Head of caudate nucleus (tissue), 42 donors: Measurements from ENCODE around the gene BRCA1.
"Not testable (repeated sequence)": the region's sequence is repeated elsewhere in the genome, so short reads cannot be mapped to it uniquely, and the experiment has no call there.

Experiments
- DNase-seq, 42 donors: peaks; one replicate each; pipeline versions ENCODE4 v3.0.0 to v3.0.0-alpha.2; 2020 to 2021; ENCODE audit warnings: mixed read lengths in 7 of 42
- intact Hi-C: fragments of 100-400 bp; cut with DNase I; formaldehyde crosslinking; loops from one replicate; pipeline ENCODE4 v1.15.0; 2022

BRCA1 gene

GRCh38 chr17:43125133-43125966 is at the start of gene BRCA1:
Gene BRCA1, minus strand, starts transcription at chr17:43125364. Its CDS starts 1,268 bp downstream, at chr17:43124096.
- intact Hi-C loops = loop anchor here (5.0 kb wide), 1 partner anchor 47 kb away; the partner anchor contains the start of gene NBR1

GRCh38 chr17:43171586-43172487 is 46.7 kb upstream of the BRCA1 start:
- intact Hi-C loops = loop anchor here (5.0 kb wide), 2 partner anchors 45 to 150 kb away; partner anchors contain the start of genes BRCA1 and VAT1

More at GRCh38 chr17:43125133-43125966, at the start of gene BRCA1:
- peak; percentile 79 to 97 (median 91) for DNase-seq

GRCh38 chr17:43170766-43171585 is 45.8 kb upstream of the BRCA1 start, which contains the start of gene NBR1:
Gene NBR1, plus strand, starts transcription at chr17:43171214. Its CDS starts 4,586 bp downstream, at chr17:43175800.
- peak; percentile 89 to 99 (median 97) for DNase-seq
- intact Hi-C loops = loop anchor here (5.0 kb wide), 2 partner anchors 44 to 149 kb away; partner anchors contain the start of genes BRCA1 and VAT1

More at GRCh38 chr17:43171586-43172487, 46.7 kb upstream of the BRCA1 start:
- peak in 19 of 42 donors; percentile 4 to 57 (median 21) for DNase-seq

- intact Hi-C loops = loop anchor here (5.0 kb wide), 2 partner anchors 43 to 148 kb away; partner anchors contain the start of genes BRCA1 and VAT1
- DNase-seq = peak; percentile 73 to 97 (median 90)
These were observed 45.1 kb upstream of the BRCA1 start for GRCh38 chr17:43170140-43170765.

- peak in 28 of 42 donors; percentile 11 to 57 (median 23) for DNase-seq
- intact Hi-C loops = loop anchor here (5.0 kb wide), 2 partner anchors 42 to 147 kb away; partner anchors contain the start of genes BRCA1 and VAT1
These were observed 44.5 kb upstream of the BRCA1 start for GRCh38 chr17:43169561-43170139.

- DNase-seq, intact Hi-C loops: not testable (repeated sequence)
These were observed 40.8 kb upstream of the BRCA1 start for GRCh38 chr17:43165971-43166370.

- DNase-seq, intact Hi-C loops: not testable (repeated sequence)
These were observed 34.8 kb upstream of the BRCA1 start for GRCh38 chr17:43159957-43160356.

GRCh38 chr17:43159232-43159631 is 34.1 kb upstream of the BRCA1 start:
- intact Hi-C loops, DNase-seq: not testable (repeated sequence)

GRCh38 chr17:43155666-43156065 is 30.5 kb upstream of the BRCA1 start:
- peak in 1 of 42 donors; percentile 5 for DNase-seq
- intact Hi-C loops = no loop called here

GRCh38 chr17:43153197-43153835 is 28.2 kb upstream of the BRCA1 start:
- intact Hi-C loops, DNase-seq: not testable (repeated sequence)

- intact Hi-C loops = no loop called here
- DNase-seq = no peak
These were observed 26.8 kb upstream of the BRCA1 start for GRCh38 chr17:43151880-43152456.

- no peak for DNase-seq
- intact Hi-C loops = no loop called here
These were observed 21.5 kb upstream of the BRCA1 start for GRCh38 chr17:43146649-43147048.

- DNase-seq = peak in 1 of 42 donors; percentile 15
- intact Hi-C loops = no loop called here
These were observed 18.0 kb upstream of the BRCA1 start for GRCh38 chr17:43143201-43143600.

GRCh38 chr17:43142153-43142552 is 17.0 kb upstream of the BRCA1 start:
- DNase-seq = no peak
- intact Hi-C loops = no loop called here

- DNase-seq = peak in 1 of 42 donors; percentile 27
- intact Hi-C loops = no loop called here
These were observed 15.5 kb upstream of the BRCA1 start for GRCh38 chr17:43140396-43141332.
